ENCODE results near the gene CCND1.

Gene CCND1

GRCh38 chr11:69696749-69697468 is 56.0 kb downstream of the CCND1 start:
- Histone ChIP-seq H3K27ac (ENCODE audit: low read depth, low read length) (no peak overlapping the region), H3K36me3 (ENCODE audit: insufficient read depth, low read length) (no peaks in the 10 kb centered on the region), H3K27me3 (ENCODE audit: insufficient read depth, low read length) (peaks cover 41% of the 10 kb centered on the region), H3K4me1 (ENCODE audit: control insufficient read depth, insufficient read depth, low read length, unreplicated experiment) (peaks cover 8% of the 10 kb centered on the region), H3K79me2 (ENCODE audit: control insufficient read depth, insufficient read depth, low read length, unreplicated experiment) (no peaks in the 10 kb centered on the region), H2AFZ (ENCODE audit: low read length, unreplicated experiment) (no peak overlapping the region), H3K4me3 (ENCODE audit: low read depth, low read length) (no peak overlapping the region)

DNA sequence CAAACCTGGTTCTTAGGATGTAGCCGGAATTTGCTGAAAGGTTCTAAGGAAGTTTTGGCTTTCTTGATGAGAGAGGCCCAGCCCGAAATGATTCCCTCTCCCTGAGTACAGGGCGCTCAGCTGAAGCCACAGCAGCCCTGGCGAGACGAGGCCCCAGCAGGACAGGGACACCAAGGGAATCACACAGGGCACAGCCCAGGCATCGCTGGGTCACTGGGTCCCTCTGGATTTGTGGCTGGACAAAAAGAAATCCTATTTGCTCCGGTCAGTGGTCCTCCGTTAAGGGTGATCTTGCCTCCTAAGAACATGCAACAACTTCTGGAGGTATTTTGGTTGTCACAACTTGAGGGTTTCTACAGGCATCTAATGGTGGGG is 56.5 kb downstream of the CCND1 start:
- H2AFZ ChIP-seq (ENCODE audit: low read length, unreplicated experiment) = no peak overlapping the region
- no peaks in the 10 kb centered on the region for H3K36me3 ChIP-seq (ENCODE audit: insufficient read depth, low read length)
- H3K4me3 ChIP-seq (ENCODE audit: low read depth, low read length) = no peak overlapping the region
- H3K27me3 ChIP-seq (ENCODE audit: insufficient read depth, low read length) = peaks cover 43% of the 10 kb centered on the region
- no peaks in the 10 kb centered on the region for H3K79me2 ChIP-seq (ENCODE audit: control insufficient read depth, insufficient read depth, low read length, unreplicated experiment)
- H3K27ac ChIP-seq (ENCODE audit: low read depth, low read length) = no peak overlapping the region
- peaks cover 8% of the 10 kb centered on the region for H3K4me1 ChIP-seq (ENCODE audit: control insufficient read depth, insufficient read depth, low read length, unreplicated experiment)

GRCh38 chr11:69697861-69698260 is 56.9 kb downstream of the CCND1 start:
- Histone ChIP-seq H3K4me1 (ENCODE audit: control insufficient read depth, insufficient read depth, low read length, unreplicated experiment) (peaks cover 8% of the 10 kb centered on the region), H3K4me3 (ENCODE audit: low read depth, low read length) (no peak overlapping the region), H2AFZ (ENCODE audit: low read length, unreplicated experiment) (no peak overlapping the region), H3K27me3 (ENCODE audit: insufficient read depth, low read length) (peaks cover 47% of the 10 kb centered on the region), H3K27ac (ENCODE audit: low read depth, low read length) (no peak overlapping the region), H3K36me3 (ENCODE audit: insufficient read depth, low read length) (no peaks in the 10 kb centered on the region), H3K79me2 (ENCODE audit: control insufficient read depth, insufficient read depth, low read length, unreplicated experiment) (no peaks in the 10 kb centered on the region)

GRCh38 chr11:69698362-69698761 is 57.4 kb downstream of the CCND1 start:
- H3K79me2 ChIP-seq (ENCODE audit: control insufficient read depth, insufficient read depth, low read length, unreplicated experiment) = no peaks in the 10 kb centered on the region
- no peak overlapping the region for H3K4me3 ChIP-seq (ENCODE audit: low read depth, low read length)
- peaks cover 8% of the 10 kb centered on the region for H3K4me1 ChIP-seq (ENCODE audit: control insufficient read depth, insufficient read depth, low read length, unreplicated experiment)
- H3K27me3 ChIP-seq (ENCODE audit: insufficient read depth, low read length) = peaks cover 52% of the 10 kb centered on the region
- no peak overlapping the region for H3K27ac ChIP-seq (ENCODE audit: low read depth, low read length)
- no peak overlapping the region for H2AFZ ChIP-seq (ENCODE audit: low read length, unreplicated experiment)
- no peaks in the 10 kb centered on the region for H3K36me3 ChIP-seq (ENCODE audit: insufficient read depth, low read length)

- Histone ChIP-seq H3K4me1 (ENCODE audit: control insufficient read depth, insufficient read depth, low read length, unreplicated experiment) (peaks cover 8% of the 10 kb centered on the region), H2AFZ (ENCODE audit: low read length, unreplicated experiment) (no peak overlapping the region), H3K36me3 (ENCODE audit: insufficient read depth, low read length) (no peaks in the 10 kb centered on the region), H3K4me3 (ENCODE audit: low read depth, low read length) (no peak overlapping the region), H3K79me2 (ENCODE audit: control insufficient read depth, insufficient read depth, low read length, unreplicated experiment) (no peaks in the 10 kb centered on the region), H3K27ac (ENCODE audit: low read depth, low read length) (no peak overlapping the region), H3K27me3 (ENCODE audit: insufficient read depth, low read length) (peaks cover 53% of the 10 kb centered on the region)
Measured at GRCh38 chr11:69699213-69699612, 58.3 kb downstream of the CCND1 start.

DNA sequence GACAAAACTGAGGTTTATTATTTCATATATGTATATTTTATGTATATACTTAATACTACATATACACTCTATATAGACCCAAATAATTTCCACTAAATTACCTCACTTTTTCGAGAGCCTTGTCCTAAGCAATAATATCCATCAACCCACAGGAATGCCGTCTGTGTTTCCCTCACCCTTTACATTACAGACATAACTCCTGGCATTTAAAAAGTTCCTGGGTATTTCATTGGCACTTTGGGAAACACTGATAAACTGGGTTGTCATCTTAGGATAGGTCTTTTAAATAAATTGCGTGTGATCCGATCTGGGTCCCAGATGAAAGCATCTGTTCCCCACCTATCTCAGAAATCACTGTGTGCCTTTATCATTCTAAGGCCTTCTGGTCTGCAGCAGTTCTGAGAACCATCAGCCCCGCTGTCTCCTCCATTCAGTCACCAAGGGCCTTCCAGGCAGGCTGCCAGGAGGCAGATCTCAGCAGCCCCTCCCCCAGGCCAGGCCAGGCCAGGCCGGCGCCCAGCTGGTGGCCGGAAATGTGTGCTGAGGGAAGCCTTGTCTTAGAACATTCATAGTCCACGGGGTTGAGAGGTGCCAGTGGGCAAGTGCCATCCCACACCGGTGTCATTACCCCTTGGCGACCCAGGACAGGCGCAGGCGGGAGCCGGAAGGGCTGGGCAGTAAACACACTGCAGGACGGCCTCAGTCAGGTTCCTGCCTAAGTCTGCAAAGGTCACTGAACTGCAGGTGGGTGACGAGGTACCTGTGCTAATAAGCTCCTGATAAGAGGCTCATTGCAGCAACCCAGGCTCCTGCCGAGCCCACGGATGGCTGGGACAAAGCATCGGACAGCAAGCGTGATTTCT is 59.6 kb downstream of the CCND1 start:
- Histone ChIP-seq H3K4me1 (ENCODE audit: control insufficient read depth, insufficient read depth, low read length, unreplicated experiment) (peaks cover 8% of the 10 kb centered on the region), H3K4me3 (ENCODE audit: low read depth, low read length) (no peak overlapping the region), H3K27me3 (ENCODE audit: insufficient read depth, low read length) (peaks cover 52% of the 10 kb centered on the region), H2AFZ (ENCODE audit: low read length, unreplicated experiment) (no peak overlapping the region), H3K27ac (ENCODE audit: low read depth, low read length) (no peak overlapping the region), H3K36me3 (ENCODE audit: insufficient read depth, low read length) (no peaks in the 10 kb centered on the region), H3K79me2 (ENCODE audit: control insufficient read depth, insufficient read depth, low read length, unreplicated experiment) (no peaks in the 10 kb centered on the region)

- Histone ChIP-seq H3K4me1 (ENCODE audit: control insufficient read depth, insufficient read depth, low read length, unreplicated experiment) (peaks cover 8% of the 10 kb centered on the region), H3K36me3 (ENCODE audit: insufficient read depth, low read length) (no peaks in the 10 kb centered on the region), H3K27ac (ENCODE audit: low read depth, low read length) (no peak overlapping the region), H3K79me2 (ENCODE audit: control insufficient read depth, insufficient read depth, low read length, unreplicated experiment) (no peaks in the 10 kb centered on the region), H3K27me3 (ENCODE audit: insufficient read depth, low read length) (peaks cover 58% of the 10 kb centered on the region), H2AFZ (ENCODE audit: low read length, unreplicated experiment) (no peak overlapping the region), H3K4me3 (ENCODE audit: low read depth, low read length) (no peak overlapping the region)
Measured at GRCh38 chr11:69702239-69702691, 61.3 kb downstream of the CCND1 start.

DNA sequence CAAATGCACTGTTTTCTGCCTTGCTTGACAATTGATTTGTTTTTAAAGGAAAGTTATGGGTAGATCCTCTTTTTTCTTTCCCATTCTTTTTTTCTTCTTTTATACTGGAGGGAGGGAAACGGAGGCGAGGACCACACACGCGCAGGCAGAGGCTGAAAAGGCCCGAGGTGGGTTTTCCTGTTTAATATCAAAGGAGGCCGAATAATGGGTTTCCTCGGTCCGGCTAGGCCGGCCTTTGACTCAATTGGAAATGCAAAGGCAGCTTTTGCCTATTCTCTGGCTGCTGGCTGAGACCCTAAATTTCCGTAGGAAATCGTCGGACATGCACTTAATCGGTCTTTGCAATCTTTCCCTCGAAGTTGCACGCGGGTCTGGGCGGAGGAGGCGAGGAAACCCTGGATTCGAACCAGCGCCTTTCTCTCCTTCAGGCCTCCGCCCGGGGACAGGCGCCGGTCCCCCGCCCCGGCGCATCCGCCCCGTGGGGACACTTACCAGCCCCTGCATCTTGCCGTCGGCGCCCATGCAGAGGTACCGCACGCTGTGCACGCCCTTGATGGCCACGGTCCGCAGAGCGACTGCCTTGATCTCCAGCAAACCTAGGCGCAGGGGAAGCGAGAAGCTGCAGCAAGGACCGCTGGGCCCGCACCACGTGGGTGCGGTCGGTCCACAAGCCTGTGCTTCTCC is 62.0 kb downstream of the CCND1 start:
- Histone ChIP-seq H3K27ac (ENCODE audit: low read depth, low read length) (no peak overlapping the region), H3K36me3 (ENCODE audit: insufficient read depth, low read length) (no peaks in the 10 kb centered on the region), H2AFZ (ENCODE audit: low read length, unreplicated experiment) (no peak overlapping the region), H3K4me1 (ENCODE audit: control insufficient read depth, insufficient read depth, low read length, unreplicated experiment) (peaks cover 8% of the 10 kb centered on the region), H3K4me3 (ENCODE audit: low read depth, low read length) (no peak overlapping the region), H3K27me3 (ENCODE audit: insufficient read depth, low read length) (peaks cover 58% of the 10 kb centered on the region), H3K79me2 (ENCODE audit: control insufficient read depth, insufficient read depth, low read length, unreplicated experiment) (no peaks in the 10 kb centered on the region)

GRCh38 chr11:69703453-69703767 is 62.5 kb downstream of the CCND1 start:
- Histone ChIP-seq H3K4me1 (ENCODE audit: control insufficient read depth, insufficient read depth, low read length, unreplicated experiment) (peaks cover 8% of the 10 kb centered on the region), H3K79me2 (ENCODE audit: control insufficient read depth, insufficient read depth, low read length, unreplicated experiment) (no peaks in the 10 kb centered on the region), H3K27ac (ENCODE audit: low read depth, low read length) (no peak overlapping the region), H3K27me3 (ENCODE audit: insufficient read depth, low read length) (peaks cover 58% of the 10 kb centered on the region), H3K4me3 (ENCODE audit: low read depth, low read length) (no peak overlapping the region), H2AFZ (ENCODE audit: low read length, unreplicated experiment) (no peak overlapping the region), H3K36me3 (ENCODE audit: insufficient read depth, low read length) (no peaks in the 10 kb centered on the region)
